HEK293 (cell line): Measurements from ENCODE around the gene CRB2.

Source experiments
- CTCF ChIP-seq: fragments of 450-650 bp; formaldehyde crosslinking; IDR thresholded peaks from 2 replicates; pipeline ENCODE4 v1.5.1; 2016; ENCODE audit warnings: missing biosample characterization, missing genetic modification characterization
- GLI4 ChIP-seq: fragments of 450-650 bp; formaldehyde crosslinking; IDR thresholded peaks from 2 replicates; pipeline ENCODE4 v1.5.1; 2016; ENCODE audit warnings: missing biosample characterization, missing genetic modification characterization
- MYNN ChIP-seq: fragments of 450-650 bp; formaldehyde crosslinking; IDR thresholded peaks from 2 replicates; pipeline ENCODE4 v1.5.1; 2016; ENCODE audit warnings: missing biosample characterization, missing genetic modification characterization, borderline replicate concordance
- TRIM28 ChIP-seq: IDR thresholded peaks from 2 replicates; pipeline ENCODE4 v1.6.1; 2011; ENCODE audit warnings: low read length, control low read depth, borderline replicate concordance
- TSHZ1 ChIP-seq: fragments of 450-650 bp; formaldehyde crosslinking; IDR thresholded peaks from 2 replicates; pipeline ENCODE4 v1.5.1; 2016; ENCODE audit warnings: missing biosample characterization, missing genetic modification characterization, borderline replicate concordance
- ZFP3 ChIP-seq: fragments of 450-650 bp; formaldehyde crosslinking; IDR thresholded peaks from 2 replicates; pipeline ENCODE4 v1.5.1; 2016; ENCODE audit warnings: low read depth, missing biosample characterization, missing genetic modification characterization
- ZNF16 ChIP-seq: fragments of 450-650 bp; formaldehyde crosslinking; IDR thresholded peaks from 2 replicates; pipeline ENCODE4 v1.5.1; 2016; ENCODE audit warnings: low read depth, missing biosample characterization, missing genetic modification characterization
- ZNF239 ChIP-seq: fragments of 450-650 bp; formaldehyde crosslinking; IDR thresholded peaks from 2 replicates; pipeline ENCODE4 v1.5.1; 2016; ENCODE audit warnings: missing biosample characterization, missing genetic modification characterization
- ZNF24 ChIP-seq: fragments of 450-650 bp; formaldehyde crosslinking; IDR thresholded peaks from 2 replicates; pipeline ENCODE4 v1.5.1; 2016; ENCODE audit warnings: missing biosample characterization, missing genetic modification characterization
- ZNF274 ChIP-seq, 2 experiments: fragments of 200-500 bp in 1 of 2; fragments of 450-650 bp in 1 of 2; sonication (Bioruptor generic) in 1 of 2; formaldehyde crosslinking in 1 of 2; IDR thresholded peaks; 2 replicates each; pipeline versions ENCODE4 v1.5.1 to v1.6.1; 2014 to 2016; ENCODE audit warnings: borderline replicate concordance in 1 of 2, inconsistent platforms in 1 of 2, low read length in 1 of 2, missing biosample characterization in 1 of 2, missing genetic modification characterization in 1 of 2
- ZNF514 ChIP-seq: fragments of 450-650 bp; formaldehyde crosslinking; IDR thresholded peaks from 2 replicates; pipeline ENCODE4 v1.5.1; 2016; ENCODE audit warnings: missing biosample characterization, missing genetic modification characterization
- ZNF580 ChIP-seq: fragments of 450-650 bp; formaldehyde crosslinking; IDR thresholded peaks from 2 replicates; pipeline ENCODE4 v1.5.1; 2016; ENCODE audit warnings: missing biosample characterization, missing genetic modification characterization
- ZSCAN5A ChIP-seq: fragments of 450-650 bp; formaldehyde crosslinking; IDR thresholded peaks from 2 replicates; pipeline ENCODE4 v1.5.1; 2016; ENCODE audit warnings: missing biosample characterization, missing genetic modification characterization
- TF ChIP-seq, protein P1 (sequence below): fragments of 450-650 bp; formaldehyde crosslinking; IDR thresholded peaks from 2 replicates; pipeline ENCODE4 v1.5.1; 2016; ENCODE audit warnings: missing biosample characterization, missing genetic modification characterization

DNA sequence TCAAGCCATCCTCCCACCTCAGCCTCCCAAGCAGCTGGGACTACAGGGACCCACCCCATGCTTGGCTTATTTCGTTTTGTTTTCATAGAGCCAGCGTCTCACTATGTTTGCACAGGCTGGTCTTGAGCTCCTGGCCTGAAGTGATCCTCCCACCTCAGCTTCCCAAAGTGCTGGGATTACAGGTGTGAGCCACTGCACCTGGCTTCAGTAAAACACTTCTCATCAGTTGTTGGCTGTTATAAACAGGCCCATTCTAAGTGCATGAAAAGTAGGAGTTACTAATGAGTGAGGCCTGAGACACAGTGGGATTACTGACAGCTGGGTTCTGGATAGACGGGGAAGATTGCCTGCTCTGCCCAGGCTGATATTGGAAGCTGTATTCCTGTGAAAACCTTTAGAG lies 3.5 kb downstream of the CRB2 start:
- TF ChIP-seq ZSCAN5A (tag by site-specific recombination) (no peak), ZNF580 (tag by site-specific recombination) (no peak), ZNF239 (no peak), CTCF (tag by site-specific recombination) (no peak), ZFP3 (tag by site-specific recombination) (no peak), ZNF24 (no peak), ZNF16 (tag by site-specific recombination) (no peak), ZNF274 (IDR thresholded peaks at IDR 0.05; ENCODE audit: low read length) (no peak), ZNF274 (tag by site-specific recombination; IDR thresholded peaks at IDR 0.05; ENCODE audit: borderline replicate concordance) (no peak), TRIM28 (no peak), TSHZ1 (tag by site-specific recombination) (no peak), ZNF514 (tag by site-specific recombination) (no peak), MYNN (no peak), GLI4 (no peak)
- TF ChIP-seq, protein P1, sequence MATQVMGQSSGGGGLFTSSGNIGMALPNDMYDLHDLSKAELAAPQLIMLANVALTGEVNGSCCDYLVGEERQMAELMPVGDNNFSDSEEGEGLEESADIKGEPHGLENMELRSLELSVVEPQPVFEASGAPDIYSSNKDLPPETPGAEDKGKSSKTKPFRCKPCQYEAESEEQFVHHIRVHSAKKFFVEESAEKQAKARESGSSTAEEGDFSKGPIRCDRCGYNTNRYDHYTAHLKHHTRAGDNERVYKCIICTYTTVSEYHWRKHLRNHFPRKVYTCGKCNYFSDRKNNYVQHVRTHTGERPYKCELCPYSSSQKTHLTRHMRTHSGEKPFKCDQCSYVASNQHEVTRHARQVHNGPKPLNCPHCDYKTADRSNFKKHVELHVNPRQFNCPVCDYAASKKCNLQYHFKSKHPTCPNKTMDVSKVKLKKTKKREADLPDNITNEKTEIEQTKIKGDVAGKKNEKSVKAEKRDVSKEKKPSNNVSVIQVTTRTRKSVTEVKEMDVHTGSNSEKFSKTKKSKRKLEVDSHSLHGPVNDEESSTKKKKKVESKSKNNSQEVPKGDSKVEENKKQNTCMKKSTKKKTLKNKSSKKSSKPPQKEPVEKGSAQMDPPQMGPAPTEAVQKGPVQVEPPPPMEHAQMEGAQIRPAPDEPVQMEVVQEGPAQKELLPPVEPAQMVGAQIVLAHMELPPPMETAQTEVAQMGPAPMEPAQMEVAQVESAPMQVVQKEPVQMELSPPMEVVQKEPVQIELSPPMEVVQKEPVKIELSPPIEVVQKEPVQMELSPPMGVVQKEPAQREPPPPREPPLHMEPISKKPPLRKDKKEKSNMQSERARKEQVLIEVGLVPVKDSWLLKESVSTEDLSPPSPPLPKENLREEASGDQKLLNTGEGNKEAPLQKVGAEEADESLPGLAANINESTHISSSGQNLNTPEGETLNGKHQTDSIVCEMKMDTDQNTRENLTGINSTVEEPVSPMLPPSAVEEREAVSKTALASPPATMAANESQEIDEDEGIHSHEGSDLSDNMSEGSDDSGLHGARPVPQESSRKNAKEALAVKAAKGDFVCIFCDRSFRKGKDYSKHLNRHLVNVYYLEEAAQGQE (tag by site-specific recombination) = no peak
